Measurements from ENCODE around the gene XCR1.
"Not testable (repeated sequence)": the region's sequence is repeated elsewhere in the genome, so short reads cannot be mapped to it uniquely, and the experiment has no call there.

Gene XCR1

GRCh38 chr3:46060551-46060950, 33.3 kb upstream of the XCR1 start:
- H3K4me3 ChIP-seq (ENCODE audit: low read depth, low read length) = no peak overlapping the region
- DNase-seq (ENCODE audit: low read depth, low spot score) = no peak
- ChIA-PET POLR2A (no interaction called here), CTCF (interaction anchor here (0.7 to 10.3 kb wide), 3 partner anchors 17 to 18 kb away, joined by 4 to 118 read pairs (median 6); no protein-coding TSS in a partner anchor)
- no peak for TF ChIP-seq CTCF (IDR thresholded peaks at IDR 0.05; ENCODE audit: insufficient read depth, low read length, missing control alignments)

DNA sequence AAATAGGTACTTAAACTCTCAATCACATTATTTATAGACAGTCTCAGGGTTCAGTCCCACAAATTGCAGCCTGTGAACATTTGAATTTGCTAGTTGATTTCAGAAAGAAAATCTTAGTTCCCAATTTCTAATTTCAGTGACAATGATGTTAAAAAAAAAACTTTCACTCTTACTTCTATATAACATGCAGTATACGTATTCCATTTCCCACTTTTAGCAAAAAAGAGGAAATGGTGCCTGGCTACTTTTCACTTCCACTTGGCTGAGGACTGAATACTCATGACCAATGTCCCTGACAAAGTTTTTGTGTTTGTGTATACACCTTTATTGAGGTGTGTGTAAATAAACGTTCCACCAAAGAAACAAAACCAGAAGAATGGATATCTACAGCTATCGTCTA, 32.1 kb upstream of the XCR1 start:
- POLR2A ChIA-PET = no interaction called here
- TF ChIP-seq CTCF (IDR thresholded peaks at IDR 0.05; ENCODE audit: insufficient read depth, low read length, missing control alignments) = no peak
- no peak overlapping the region for H3K4me3 ChIP-seq (ENCODE audit: low read depth, low read length)
- DNase-seq (ENCODE audit: low read depth, low spot score) = no peak
- CTCF ChIA-PET = interaction anchor here (1.2 to 1.5 kb wide), 2 partner anchors 19 to 21 kb away, joined by 3 to 6 read pairs; no protein-coding TSS in a partner anchor

GRCh38 chr3:46058981-46059380, 31.7 kb upstream of the XCR1 start:
- TF ChIP-seq CTCF (IDR thresholded peaks at IDR 0.05; ENCODE audit: insufficient read depth, low read length, missing control alignments) = no peak
- H3K4me3 ChIP-seq (ENCODE audit: low read depth, low read length) = no peak overlapping the region
- ChIA-PET CTCF (interaction anchor here (1.2 to 1.5 kb wide), 3 partner anchors 20 to 121 kb away, joined by 3 to 6 read pairs (median 3); no protein-coding TSS in a partner anchor), POLR2A (no interaction called here)
- DNase-seq (ENCODE audit: low read depth, low spot score) = no peak

- no peak overlapping the region for H3K4me3 ChIP-seq (ENCODE audit: low read depth, low read length)
- POLR2A ChIA-PET = no interaction called here
- DNase-seq (ENCODE audit: low read depth, low spot score) = no peak
- CTCF ChIA-PET = interaction anchor here (1.9 kb wide), 1 partner anchor 22 kb away, joined by 5 read pairs; no protein-coding TSS in a partner anchor
- TF ChIP-seq CTCF (IDR thresholded peaks at IDR 0.05; ENCODE audit: insufficient read depth, low read length, missing control alignments) = no peak
Measured at GRCh38 chr3:46057716-46058115, 30.4 kb upstream of the XCR1 start.

- H3K4me3 ChIP-seq (ENCODE audit: low read depth, low read length) = no peak overlapping the region
- POLR2A ChIA-PET = no interaction called here
- no peak for DNase-seq (ENCODE audit: low read depth, low spot score)
- no peak for TF ChIP-seq CTCF (IDR thresholded peaks at IDR 0.05; ENCODE audit: insufficient read depth, low read length, missing control alignments)
- CTCF ChIA-PET = interaction anchor here (0.7 to 1.9 kb wide), 2 partner anchors 23 to 117 kb away, joined by 3 to 5 read pairs; no protein-coding TSS in a partner anchor
Measured at GRCh38 chr3:46056686-46057085, 29.4 kb upstream of the XCR1 start.

GRCh38 chr3:46053761-46054515, 26.7 kb upstream of the XCR1 start:
- POLR2A ChIA-PET; DNase-seq (ENCODE audit: low read depth, low spot score); H3K4me3 ChIP-seq (ENCODE audit: low read depth, low read length): not testable (repeated sequence)
- CTCF ChIA-PET = interaction anchor here (1.0 to 2.6 kb wide), 2 partner anchors 25 to 27 kb away, joined by 3 to 5 read pairs; no protein-coding TSS in a partner anchor

DNA sequence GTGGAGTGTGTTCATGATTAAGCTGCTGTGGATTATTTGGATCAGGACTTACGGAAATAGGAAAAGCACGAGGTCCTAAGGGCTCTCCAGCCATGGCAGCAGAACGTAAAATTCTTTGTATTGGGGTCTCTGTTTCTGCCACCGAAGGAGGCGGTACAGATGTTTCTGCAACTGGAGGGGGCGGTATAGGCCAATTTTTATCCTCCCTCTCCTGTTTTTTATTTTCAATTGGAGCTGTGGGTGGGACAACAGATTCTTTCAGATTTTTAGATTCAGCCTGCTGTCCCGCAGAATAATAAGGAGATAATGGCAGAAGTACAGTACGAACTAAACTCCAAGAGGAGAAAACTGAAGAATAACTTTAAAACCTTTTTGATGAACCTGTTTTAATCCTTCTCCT, 26.0 kb upstream of the XCR1 start:
- H3K4me3 ChIP-seq (ENCODE audit: low read depth, low read length); POLR2A ChIA-PET; DNase-seq (ENCODE audit: low read depth, low spot score): not testable (repeated sequence)
- CTCF ChIA-PET = interaction anchor here (2.6 kb wide), 1 partner anchor 28 kb away, joined by 5 read pairs; no protein-coding TSS in a partner anchor

Data from AG04449 (cell line).